GM12801 (cell line): ENCODE data around the gene PTPRK.

Source experiments
- CTCF ChIP-seq: IDR thresholded peaks from one replicate; pipeline ENCODE4 v1.5.1; 2011; ENCODE audit warnings: control low read depth; ENCODE audit not compliant: insufficient read length; ENCODE audit errors: extremely low read depth

PTPRK gene

GRCh38 chr6:128400875-128401274, 119.5 kb downstream of the PTPRK start:
- no peak for TF ChIP-seq CTCF

- no peak for TF ChIP-seq CTCF
These were observed 122.4 kb downstream of the PTPRK start for GRCh38 chr6:128397996-128398395.

GRCh38 chr6:128395596-128395995, 124.8 kb downstream of the PTPRK start:
- no peak for TF ChIP-seq CTCF

GRCh38 chr6:128395188-128395587, 125.2 kb downstream of the PTPRK start:
- no peak for TF ChIP-seq CTCF

GRCh38 chr6:128394167-128394566, 126.2 kb downstream of the PTPRK start:
- TF ChIP-seq CTCF: no peak

- no peak for TF ChIP-seq CTCF
These were observed 130.4 kb downstream of the PTPRK start for GRCh38 chr6:128389820-128390534.

GRCh38 chr6:128388380-128388779, 132.0 kb downstream of the PTPRK start:
- no peak for TF ChIP-seq CTCF

- TF ChIP-seq CTCF: no peak
These were observed 139.5 kb downstream of the PTPRK start for GRCh38 chr6:128380891-128381290.
